Neural progenitor cell (in vitro differentiated cells): ENCODE data around the gene RCOR1. TPM values are rescaled to one million over a fixed set of nuclear protein-coding genes. Genes with fewer than 3 reads are reported as not detected.

Experiments used
- DNase-seq: peaks from one replicate; pipeline ENCODE4 v3.0.0-alpha.2; 2016; ENCODE audit warnings: low spot score
- H2AFZ ChIP-seq: fragments of 200-600 bp; sonication (generic); replicated peaks from 2 replicates; pipeline ENCODE4 v1.6.1; 2016; ENCODE audit warnings: antibody characterized with exemption
- H3F3A ChIP-seq: fragments of 200-600 bp; sonication (generic); 2 replicates; pipeline ENCODE4 v1.6.1; 2016; ENCODE audit warnings: antibody characterized with exemption, low read depth
- H3K27ac ChIP-seq: fragments of 200-600 bp; sonication (generic); 2 replicates; pipeline ENCODE4 v1.5.1; 2016; ENCODE audit warnings: mild to moderate bottlenecking
- H3K27me3 ChIP-seq: fragments of 200-600 bp; sonication (generic); 2 replicates; pipeline ENCODE4 v1.6.1; 2016; ENCODE audit warnings: mild to moderate bottlenecking, moderate library complexity
- H3K36me3 ChIP-seq: fragments of 200-600 bp; sonication (generic); 2 replicates; pipeline ENCODE4 v1.5.1; 2016
- H3K4me1 ChIP-seq: fragments of 200-600 bp; sonication (generic); 2 replicates; pipeline ENCODE4 v1.6.1; 2016; ENCODE audit warnings: mixed run types
- H3K4me2 ChIP-seq: fragments of 200-600 bp; sonication (generic); 2 replicates; pipeline ENCODE4 v1.6.1; 2016
- H3K4me3 ChIP-seq: fragments of 200-600 bp; sonication (generic); 2 replicates; pipeline ENCODE4 v1.5.1; 2016
- H3K79me2 ChIP-seq: fragments of 200-600 bp; sonication (generic); 2 replicates; pipeline ENCODE4 v1.6.1; 2016; ENCODE audit warnings: low read depth
- H3K9ac ChIP-seq: fragments of 200-600 bp; sonication (generic); 2 replicates; pipeline ENCODE4 v1.6.1; 2016
- H3K9me3 ChIP-seq: fragments of 200-600 bp; sonication (generic); 2 replicates; pipeline ENCODE4 v1.5.1; 2016; ENCODE audit warnings: low read depth
- H4K20me1 ChIP-seq: fragments of 200-600 bp; sonication (generic); 2 replicates; pipeline ENCODE4 v1.6.1; 2016; ENCODE audit warnings: low read depth
- H3K27ac Mint-ChIP-seq: 3 replicates; pipeline ENCODE4 v1.8.0; 2021; ENCODE audit warnings: mixed read lengths
- H3K27me3 Mint-ChIP-seq: 2 replicates; pipeline ENCODE4 v1.8.0; 2022; ENCODE audit warnings: low read depth, mild to moderate bottlenecking, inconsistent platforms, moderate library complexity, mixed read lengths; ENCODE audit not compliant: insufficient read depth
- H3K36me3 Mint-ChIP-seq: 3 replicates; pipeline ENCODE4 v1.8.0; 2021; ENCODE audit warnings: mixed read lengths
- H3K4me1 Mint-ChIP-seq: 3 replicates; pipeline ENCODE4 v1.8.0; 2021; ENCODE audit warnings: mixed read lengths
- H3K4me3 Mint-ChIP-seq: 3 replicates; pipeline ENCODE4 v1.8.0; 2021; ENCODE audit warnings: mild to moderate bottlenecking, moderate library complexity, mixed read lengths
- H3K9me3 Mint-ChIP-seq: 3 replicates; pipeline ENCODE4 v1.8.0; 2020; ENCODE audit warnings: mixed read lengths
- EZH2 ChIP-seq: fragments of 200-600 bp; sonication (generic); IDR thresholded peaks from 2 replicates; pipeline ENCODE4 v1.6.1; 2017; ENCODE audit warnings: antibody characterized with exemption, mild to moderate bottlenecking, moderate library complexity
- EZH2phosphoT487 ChIP-seq: fragments of 200-600 bp; sonication (generic); IDR thresholded peaks from 2 replicates; pipeline ENCODE4 v1.6.1; 2017; ENCODE audit warnings: antibody characterized with exemption
- total RNA-seq: library from RNA; depleted of rRNA; stranded (reverse); fragments of >200 nt; gene quantifications from 2 replicates; pipeline ENCODE4 v1.2.3, GENCODE V29; 2015; ENCODE audit warnings: low replicate concordance
- TF ChIP-seq, protein P1 (sequence below): fragments of 200-600 bp; sonication (generic); IDR thresholded peaks from 2 replicates; pipeline ENCODE4 v1.5.1; 2017; ENCODE audit warnings: antibody characterized with exemption, mild to moderate bottlenecking

The RCOR1 gene
- total RNA-seq, 1 donor from 2014 or later, result 33.7 TPM

DNA sequence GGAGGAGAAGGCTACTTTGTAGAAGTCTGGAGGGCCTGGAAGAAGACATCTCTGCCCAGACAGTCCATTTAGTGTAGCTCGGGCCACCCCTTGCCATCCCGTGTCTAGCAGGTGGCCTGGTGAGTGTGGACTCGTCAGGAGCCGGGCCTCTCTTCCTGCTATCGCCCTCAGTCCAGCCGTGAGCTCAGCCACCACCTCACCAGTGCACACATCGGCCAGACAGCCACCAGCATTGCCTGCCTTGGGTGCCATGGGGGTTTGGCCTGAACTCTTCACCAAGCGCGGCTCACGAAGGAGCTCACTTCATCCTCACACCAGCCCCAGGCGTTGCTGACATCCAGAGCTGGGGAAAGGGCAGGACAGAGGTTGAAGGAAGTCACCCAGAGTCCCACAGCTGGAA is 165.2 kb downstream of the RCOR1 start:
- Histone ChIP-seq H3K4me2 (no peak overlapping the region), H3K36me3 (no peaks in the 10 kb centered on the region), H2AFZ (no peak overlapping the region), H3K27me3 (no peaks in the 10 kb centered on the region), H3K4me3 (no peak overlapping the region), H3K9ac (no peak overlapping the region), H3K9me3 (no peaks in the 10 kb centered on the region), H3K79me2 (no peaks in the 10 kb centered on the region), H3K27ac (no peak overlapping the region), H3F3A (no peaks in the 10 kb centered on the region), H3K4me1 (no peaks in the 10 kb centered on the region), H4K20me1 (no peaks in the 10 kb centered on the region)
- peaks cover 9% of the 10 kb centered on the region for H3K4me1 Mint-ChIP-seq
- H3K4me3 Mint-ChIP-seq, result no peak overlapping the region
- H3K9me3 Mint-ChIP-seq, result no peaks in the 10 kb centered on the region
- peaks cover 8% of the 10 kb centered on the region for H3K27me3 Mint-ChIP-seq
- DNase-seq, result no peak
- H3K36me3 Mint-ChIP-seq, result peaks cover 2% of the 10 kb centered on the region
- TF ChIP-seq, protein P1, sequence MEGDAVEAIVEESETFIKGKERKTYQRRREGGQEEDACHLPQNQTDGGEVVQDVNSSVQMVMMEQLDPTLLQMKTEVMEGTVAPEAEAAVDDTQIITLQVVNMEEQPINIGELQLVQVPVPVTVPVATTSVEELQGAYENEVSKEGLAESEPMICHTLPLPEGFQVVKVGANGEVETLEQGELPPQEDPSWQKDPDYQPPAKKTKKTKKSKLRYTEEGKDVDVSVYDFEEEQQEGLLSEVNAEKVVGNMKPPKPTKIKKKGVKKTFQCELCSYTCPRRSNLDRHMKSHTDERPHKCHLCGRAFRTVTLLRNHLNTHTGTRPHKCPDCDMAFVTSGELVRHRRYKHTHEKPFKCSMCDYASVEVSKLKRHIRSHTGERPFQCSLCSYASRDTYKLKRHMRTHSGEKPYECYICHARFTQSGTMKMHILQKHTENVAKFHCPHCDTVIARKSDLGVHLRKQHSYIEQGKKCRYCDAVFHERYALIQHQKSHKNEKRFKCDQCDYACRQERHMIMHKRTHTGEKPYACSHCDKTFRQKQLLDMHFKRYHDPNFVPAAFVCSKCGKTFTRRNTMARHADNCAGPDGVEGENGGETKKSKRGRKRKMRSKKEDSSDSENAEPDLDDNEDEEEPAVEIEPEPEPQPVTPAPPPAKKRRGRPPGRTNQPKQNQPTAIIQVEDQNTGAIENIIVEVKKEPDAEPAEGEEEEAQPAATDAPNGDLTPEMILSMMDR, result no peak
- TF ChIP-seq EZH2phosphoT487, result no peak
- no peak overlapping the region for H3K27ac Mint-ChIP-seq

DNA sequence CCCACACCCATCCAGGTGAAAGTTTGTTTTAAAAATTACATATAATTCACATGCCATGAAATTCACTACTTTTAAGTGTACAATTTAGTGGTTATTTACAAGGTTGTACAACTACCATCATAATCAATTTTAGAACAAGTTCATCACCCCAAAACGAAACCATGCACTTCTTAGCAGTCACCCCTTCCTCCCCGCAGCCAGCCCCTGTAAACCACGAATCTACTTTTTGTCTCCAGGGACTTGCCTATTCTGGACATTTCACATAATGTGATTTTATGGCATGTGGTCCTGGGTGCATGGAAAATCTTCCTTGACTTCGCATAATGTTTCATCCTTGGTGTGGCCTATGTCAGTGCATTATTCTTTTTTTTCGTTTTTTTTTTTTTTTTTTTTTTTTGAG is 165.6 kb downstream of the RCOR1 start:
- Histone ChIP-seq H3K4me3 (no peak overlapping the region), H3K27ac (no peak overlapping the region), H3K36me3 (no peaks in the 10 kb centered on the region), H3K9ac (no peak overlapping the region), H4K20me1 (no peaks in the 10 kb centered on the region), H3K4me1 (no peaks in the 10 kb centered on the region), H3K4me2 (no peak overlapping the region), H3F3A (no peaks in the 10 kb centered on the region), H2AFZ (no peak overlapping the region), H3K9me3 (no peaks in the 10 kb centered on the region), H3K79me2 (no peaks in the 10 kb centered on the region), H3K27me3 (no peaks in the 10 kb centered on the region)
- H3K27ac Mint-ChIP-seq, result no peak overlapping the region
- H3K4me1 Mint-ChIP-seq, result peaks cover 9% of the 10 kb centered on the region
- H3K36me3 Mint-ChIP-seq, result peaks cover 1% of the 10 kb centered on the region
- no peak overlapping the region for H3K4me3 Mint-ChIP-seq
- H3K27me3 Mint-ChIP-seq, result peaks cover 8% of the 10 kb centered on the region
- no peak for DNase-seq
- TF ChIP-seq, protein P1, result no peak
- no peak for TF ChIP-seq EZH2phosphoT487
- no peak for TF ChIP-seq EZH2
- H3K9me3 Mint-ChIP-seq, result no peaks in the 10 kb centered on the region

DNA sequence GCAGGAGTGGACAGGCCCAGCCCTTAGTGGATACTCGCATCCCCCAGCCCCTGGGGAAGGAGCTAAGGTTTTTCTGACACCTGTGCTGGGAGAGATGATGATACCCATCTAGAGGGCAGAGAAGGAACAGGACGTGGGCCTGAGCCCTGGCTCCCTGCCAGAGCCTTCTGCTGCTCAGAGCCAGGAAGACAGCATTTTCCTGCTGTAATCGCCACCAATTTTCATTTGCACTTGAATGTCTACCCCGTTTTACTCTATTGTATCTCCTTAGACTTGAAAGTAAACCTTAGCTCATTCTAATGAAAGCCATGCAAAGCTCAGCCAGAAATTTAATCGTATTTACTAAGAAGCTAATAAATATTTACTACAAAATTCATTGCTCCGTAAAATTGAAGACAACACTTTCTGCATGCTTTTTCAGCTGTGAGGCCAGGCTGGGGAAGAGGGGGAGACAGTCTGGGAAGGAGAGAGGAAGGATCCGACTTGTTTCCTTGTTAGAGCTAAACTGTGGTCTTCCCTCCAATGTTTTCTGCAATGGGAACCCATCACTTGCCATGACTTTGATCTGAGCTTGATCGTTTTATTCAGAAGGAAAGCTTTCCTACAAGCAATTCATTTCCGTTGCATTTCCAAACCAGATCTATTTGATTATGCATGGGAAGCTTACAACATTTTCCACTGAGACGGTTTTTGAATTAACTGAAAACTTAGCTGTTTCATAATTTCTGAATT is 167.2 kb downstream of the RCOR1 start:
- Histone ChIP-seq H2AFZ (no peak overlapping the region), H4K20me1 (no peaks in the 10 kb centered on the region), H3K36me3 (no peaks in the 10 kb centered on the region), H3K27me3 (no peaks in the 10 kb centered on the region), H3K4me3 (no peak overlapping the region), H3K4me1 (no peaks in the 10 kb centered on the region), H3K79me2 (no peaks in the 10 kb centered on the region), H3K9me3 (no peaks in the 10 kb centered on the region), H3F3A (no peaks in the 10 kb centered on the region), H3K27ac (no peak overlapping the region), H3K4me2 (no peak overlapping the region), H3K9ac (no peak overlapping the region)
- Mint-ChIP-seq H3K4me3 (no peak overlapping the region), H3K27me3 (peaks cover 9% of the 10 kb centered on the region), H3K4me1 (peaks cover 9% of the 10 kb centered on the region), H3K9me3 (no peaks in the 10 kb centered on the region), H3K36me3 (no peaks in the 10 kb centered on the region), H3K27ac (no peak overlapping the region)
- DNase-seq, result no peak
- TF ChIP-seq, protein P1, result no peak
- TF ChIP-seq EZH2, result no peak
- no peak for TF ChIP-seq EZH2phosphoT487
